Brain microvascular endothelial cell (primary cell): Measurements from ENCODE around the gene CACHD1.

Experiments
- DNase-seq: peaks from one replicate; pipeline ENCODE4 v3.0.0-alpha.2; 2020
- H3K27ac ChIP-seq: fragments of 250-450 bp; sonication (Bioruptor Pico); 2 replicates; pipeline ENCODE4 v1.5.1; 2020; ENCODE audit warnings: mild to moderate bottlenecking, moderate library complexity
- H3K27me3 ChIP-seq: fragments of 250-450 bp; sonication (Bioruptor Pico); replicated peaks from 2 replicates; pipeline ENCODE4 v1.5.1; 2020; ENCODE audit warnings: mild to moderate bottlenecking
- H3K36me3 ChIP-seq: fragments of 250-450 bp; sonication (Bioruptor Pico); replicated peaks from 2 replicates; pipeline ENCODE4 v1.5.1; 2020; ENCODE audit warnings: mild to moderate bottlenecking
- H3K4me3 ChIP-seq: 2 replicates; pipeline ENCODE4 v1.5.1; 2011; ENCODE audit warnings: low read depth, mild to moderate bottlenecking, control low read depth, low read length, moderate library complexity
- CTCF ChIP-seq: IDR thresholded peaks from 2 replicates; pipeline ENCODE4 v1.5.1; 2011; ENCODE audit warnings: low read depth, mild to moderate bottlenecking, moderate library complexity, low read length, control low read depth, inconsistent platforms; ENCODE audit errors: missing control alignments
- in situ Hi-C: cut with HindIII; loops from 2 replicates; pipeline ENCODE4 v1.10.0; 2017; ENCODE audit warnings: low sequenced_read_pairs, low pct_ligation_motif_present

The CACHD1 gene

GRCh38 chr1:64470665-64471217 is 812 bp downstream of the CACHD1 start:
- Histone ChIP-seq H3K4me3 (peak overlapping the region; percentile 64), H3K36me3 (no peaks in the 10 kb centered on the region), H3K27me3 (no peaks in the 10 kb centered on the region), H3K27ac (no peak overlapping the region)
- TF ChIP-seq CTCF: no peak
- in situ Hi-C loops: no loop called here
- DNase-seq: no peak

DNA sequence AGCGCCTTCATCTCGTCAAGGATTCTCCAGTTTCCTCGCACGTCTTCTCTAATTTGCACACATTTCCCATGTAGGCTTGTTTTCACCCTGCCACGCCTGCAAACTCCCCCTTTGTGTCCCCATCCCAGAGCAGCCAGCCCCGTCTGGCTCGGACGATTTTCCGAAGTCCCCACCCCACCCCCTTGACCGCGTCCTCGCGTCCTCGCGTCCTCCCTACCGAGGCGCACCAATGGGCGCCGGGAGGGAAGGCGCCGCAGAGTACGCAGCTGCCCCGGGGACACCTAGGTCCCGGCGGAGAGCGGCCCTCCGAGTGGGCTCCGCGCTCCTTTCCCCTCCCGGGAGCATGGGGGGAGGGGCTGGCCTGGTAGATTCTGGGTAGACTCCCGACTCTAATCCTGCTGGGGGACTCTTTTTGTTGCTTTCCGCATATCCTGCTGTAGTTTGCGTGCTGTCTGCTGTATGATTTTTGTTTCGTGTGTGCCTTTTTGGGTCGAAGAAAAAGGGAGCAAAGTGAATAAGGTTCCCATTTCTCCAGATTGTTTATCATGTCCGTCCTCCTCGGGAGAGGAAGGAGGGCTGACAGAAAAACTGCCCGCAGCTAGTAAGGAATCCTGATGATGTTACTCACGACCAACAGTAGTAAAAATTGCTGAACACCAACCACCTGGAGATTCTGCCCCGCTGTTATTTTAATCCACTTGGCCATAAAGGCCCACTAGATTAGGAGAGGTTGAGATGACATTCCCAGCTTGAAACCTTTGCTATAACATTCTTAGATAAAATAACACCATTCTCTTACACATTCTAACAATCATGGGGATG is 1.5 kb downstream of the CACHD1 start:
- TF ChIP-seq CTCF: no peak
- Histone ChIP-seq H3K27me3 (no peaks in the 10 kb centered on the region), H3K4me3 (peak overlapping the region; percentile 64), H3K27ac (no peak overlapping the region), H3K36me3 (no peaks in the 10 kb centered on the region)
- in situ Hi-C loops: no loop called here
- no peak for DNase-seq

DNA sequence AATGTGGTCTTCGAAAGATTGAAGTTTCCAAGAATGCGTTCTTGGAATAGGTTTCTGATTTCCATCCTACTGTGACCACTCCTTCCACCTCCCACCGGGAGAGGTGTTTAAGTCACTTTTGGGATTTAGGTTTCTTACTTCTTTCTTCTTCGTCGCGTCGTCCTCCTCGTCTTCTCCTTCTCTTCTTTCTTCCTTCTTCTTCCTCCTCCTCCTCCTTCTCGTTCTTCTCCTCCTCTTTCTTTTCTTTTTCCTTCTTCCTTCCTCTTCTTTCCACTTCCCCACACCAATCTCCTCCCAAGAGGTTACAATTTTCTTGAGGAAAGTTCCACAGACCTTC is 2.1 kb downstream of the CACHD1 start:
- in situ Hi-C loops: no loop called here
- peak overlapping the region; percentile 64 for H3K4me3 ChIP-seq

DNA sequence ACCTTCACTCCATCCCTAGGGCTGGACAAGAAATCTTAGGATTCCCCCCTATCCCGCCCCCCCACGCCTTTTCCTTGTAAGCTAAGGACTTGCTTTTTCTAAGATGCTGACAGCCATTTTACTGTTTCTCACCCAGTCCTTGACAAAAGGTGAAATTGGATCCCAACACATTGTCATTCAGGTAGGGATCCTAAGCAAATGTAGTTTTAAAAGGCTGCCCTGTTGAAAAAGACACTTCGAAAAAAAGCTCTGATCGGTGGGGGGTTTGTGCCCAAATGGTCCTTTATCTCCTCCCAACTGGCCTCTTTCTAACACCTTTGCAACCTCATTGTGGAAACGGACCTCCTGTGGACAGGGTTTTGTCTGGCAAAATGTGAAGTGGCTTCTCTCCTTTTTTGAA is 2.9 kb downstream of the CACHD1 start:
- H3K27ac ChIP-seq: no peak overlapping the region
- TF ChIP-seq CTCF: no peak
- DNase-seq: no peak
- no peaks in the 10 kb centered on the region for H3K27me3 ChIP-seq
- H3K4me3 ChIP-seq: no peak overlapping the region
- H3K36me3 ChIP-seq: no peaks in the 10 kb centered on the region
- in situ Hi-C loops: no loop called here

More for the DNA sequence above, 2.1 kb downstream of the CACHD1 start:
- no peaks in the 10 kb centered on the region for H3K27me3 ChIP-seq
- no peak for DNase-seq
- no peaks in the 10 kb centered on the region for H3K36me3 ChIP-seq
- no peak for TF ChIP-seq CTCF
- H3K27ac ChIP-seq: no peak overlapping the region

GRCh38 chr1:64473367-64473766 is 3.4 kb downstream of the CACHD1 start:
- H3K4me3 ChIP-seq: no peak overlapping the region
- in situ Hi-C loops: no loop called here
- H3K27me3 ChIP-seq: no peaks in the 10 kb centered on the region
- DNase-seq: no peak
- H3K27ac ChIP-seq: no peak overlapping the region
- no peak for TF ChIP-seq CTCF
- H3K36me3 ChIP-seq: no peaks in the 10 kb centered on the region
